AG09309 (cell line): ENCODE data around the gene PTPRG.

Source experiments
- DNase-seq: peaks from one replicate; pipeline ENCODE4 v3.0.0-alpha.2; 2010; ENCODE audit warnings: low read depth
- H3K4me3 ChIP-seq: 2 replicates; pipeline ENCODE4 v1.5.1; 2011; ENCODE audit warnings: mild to moderate bottlenecking, low read depth, low read length, moderate library complexity; ENCODE audit not compliant: control insufficient read depth
- CTCF ChIP-seq: IDR thresholded peaks from 2 replicates; pipeline ENCODE4 v1.5.1; 2011; ENCODE audit warnings: mild to moderate bottlenecking, low read depth, low read length, inconsistent platforms; ENCODE audit not compliant: insufficient read depth, control insufficient read depth; ENCODE audit errors: missing control alignments

The PTPRG gene

GRCh38 chr3:62168356-62168755, 607.0 kb downstream of the PTPRG start:
- DNase-seq: no peak
- TF ChIP-seq CTCF: no peak
- no peak overlapping the region for H3K4me3 ChIP-seq

GRCh38 chr3:62169906-62170660, 608.7 kb downstream of the PTPRG start:
- no peak for TF ChIP-seq CTCF
- no peak for DNase-seq
- H3K4me3 ChIP-seq: no peak overlapping the region

DNA sequence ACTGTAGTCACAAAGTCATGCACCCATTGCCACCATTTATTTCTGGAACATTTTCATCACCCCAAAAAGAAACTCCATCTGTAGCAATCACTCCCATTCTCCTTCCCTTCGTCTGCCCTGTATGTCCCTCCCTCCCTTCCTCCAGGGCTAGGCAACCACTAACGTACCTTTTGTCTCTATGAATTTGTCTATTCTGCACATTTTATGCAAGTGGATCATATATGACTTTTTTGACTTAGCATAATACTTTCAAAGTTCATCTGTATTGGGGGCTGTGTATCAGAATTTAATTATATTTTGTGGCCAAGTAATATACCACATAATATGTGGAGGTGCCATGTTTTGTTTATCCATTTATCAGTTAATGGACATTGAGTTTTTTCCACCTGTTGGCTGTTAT, 610.4 kb downstream of the PTPRG start:
- DNase-seq: no peak
- no peak for TF ChIP-seq CTCF
- H3K4me3 ChIP-seq: no peak overlapping the region

DNA sequence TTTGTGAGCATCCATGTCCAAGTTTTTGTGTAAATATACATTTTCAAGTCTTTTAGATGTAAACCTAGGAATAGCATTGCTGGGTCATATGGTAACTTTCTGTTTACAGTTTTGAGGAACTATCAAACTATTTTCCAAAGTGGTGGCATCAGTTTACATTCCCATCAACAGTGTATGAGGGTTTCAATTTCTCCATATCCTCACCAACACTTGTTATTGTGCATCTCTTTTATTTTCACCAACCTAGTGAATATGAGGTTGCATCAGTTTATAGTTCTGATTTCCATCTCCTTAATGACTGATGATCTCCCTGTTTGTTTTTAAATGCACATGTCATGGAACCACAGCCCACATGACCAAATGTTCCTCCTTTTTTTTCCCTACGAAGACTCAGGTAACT, 610.8 kb downstream of the PTPRG start:
- no peak for DNase-seq
- no peak overlapping the region for H3K4me3 ChIP-seq
- TF ChIP-seq CTCF: no peak

DNA sequence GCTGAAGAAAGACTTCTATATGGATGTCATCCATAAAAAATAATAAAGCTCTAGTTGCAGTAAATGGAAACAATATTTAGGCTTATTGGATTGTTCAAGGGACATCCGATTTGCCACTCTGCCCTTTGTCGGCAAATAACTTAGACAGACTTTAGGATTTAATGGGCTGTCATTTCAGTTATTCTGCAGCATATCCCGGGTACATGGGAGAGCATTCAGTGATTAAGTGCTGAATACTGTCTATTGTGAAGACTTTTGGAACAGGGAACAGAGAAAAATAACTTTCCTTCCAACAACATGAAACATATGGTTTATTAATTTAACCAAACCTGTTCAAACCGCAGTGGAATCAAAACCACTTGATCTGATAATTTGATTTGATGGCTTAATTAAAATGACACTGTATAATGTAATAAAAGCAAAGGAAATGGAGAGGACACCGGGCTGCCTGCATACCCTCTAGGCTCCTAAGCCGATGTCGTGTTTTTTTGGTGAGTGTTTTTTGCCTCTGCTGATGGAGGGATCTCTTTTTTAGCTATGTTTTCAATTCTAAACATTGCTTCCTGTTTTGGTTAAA, 612.7 kb downstream of the PTPRG start:
- H3K4me3 ChIP-seq: no peak overlapping the region
- no peak for TF ChIP-seq CTCF
- no peak for DNase-seq

DNA sequence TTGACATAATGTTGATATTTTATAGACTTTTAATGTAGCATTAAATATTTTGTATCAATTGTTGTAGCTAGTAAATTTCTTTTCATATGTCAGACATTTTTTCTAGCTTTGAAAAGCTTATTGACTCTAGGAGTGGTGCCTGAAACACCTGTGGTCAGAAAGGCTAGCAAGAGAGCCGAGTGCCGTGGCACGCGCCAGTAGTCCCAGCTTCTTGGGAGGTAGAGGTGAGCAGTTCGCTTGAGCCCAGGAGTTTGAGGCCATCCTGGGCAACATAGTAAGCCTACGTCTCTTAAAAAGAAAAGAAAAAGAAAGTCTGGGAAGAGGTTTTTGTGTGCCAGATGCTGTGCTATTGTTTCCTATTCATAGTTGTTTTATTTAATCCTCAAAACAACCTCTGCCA, 613.8 kb downstream of the PTPRG start:
- no peak for DNase-seq
- no peak for TF ChIP-seq CTCF
- no peak overlapping the region for H3K4me3 ChIP-seq
